GM18526 (cell line): Measurements from ENCODE around the gene CBARP.

ENCODE experiments used
- POLR2A ChIP-seq: IDR thresholded peaks from 3 replicates; pipeline ENCODE4 v1.6.1; 2011; ENCODE audit not compliant: insufficient read length; ENCODE audit errors: extremely low read depth

The CBARP gene

GRCh38 chr19:1243768-1244692 is 6.2 kb upstream of the CBARP start:
- TF ChIP-seq POLR2A: peak; percentile 21

GRCh38 chr19:1241417-1242095 is 3.8 kb upstream of the CBARP start, which contains the start of gene ATP5F1D:
Gene ATP5F1D, plus strand, starts transcription at chr19:1241751. Its CDS starts 100 bp downstream, at chr19:1241851.
- peak; percentile 61 for TF ChIP-seq POLR2A

- no peak for TF ChIP-seq POLR2A
Observed at GRCh38 chr19:1240925-1241324, 3.1 kb upstream of the CBARP start.

- no peak for TF ChIP-seq POLR2A
Observed at GRCh38 chr19:1239796-1240737, 2.3 kb upstream of the CBARP start.

GRCh38 chr19:1239420-1239795 is 1.6 kb upstream of the CBARP start:
- no peak for TF ChIP-seq POLR2A

GRCh38 chr19:1238369-1239303 is 831 bp upstream of the CBARP start:
- TF ChIP-seq POLR2A: no peak

GRCh38 chr19:1237027-1237659 is 662 bp downstream of the CBARP start:
- no peak for TF ChIP-seq POLR2A

- TF ChIP-seq POLR2A: no peak
Observed at GRCh38 chr19:1236576-1236975, 1.2 kb downstream of the CBARP start.

GRCh38 chr19:1235625-1236538 is 1.9 kb downstream of the CBARP start:
- TF ChIP-seq POLR2A: no peak

GRCh38 chr19:1234955-1235380 is 2.8 kb downstream of the CBARP start:
- TF ChIP-seq POLR2A: no peak

GRCh38 chr19:1234051-1234954 is 3.5 kb downstream of the CBARP start:
- TF ChIP-seq POLR2A: no peak
